T-cell (primary cell): ENCODE measurements around the gene PTPRD. TPM values are rescaled to one million over a fixed set of nuclear protein-coding genes. Genes with fewer than 3 reads are reported as not detected.

Source experiments
- ATAC-seq, 4 experiments: fragments of 200-7000 bp in 3 of 4; fragments of 150-1000 bp in 1 of 4; cut with Tn5 transposase; replicated peaks in 1 of 4; 1 replicate in 3 of 4; 2 replicates in 1 of 4; pipeline ENCODE4 v1.10.0; 2021; ENCODE audit warnings: moderate library complexity in 3 of 4, mild to moderate bottlenecking in 2 of 4, moderate number of reproducible peaks in 1 of 4
- CTCF ChIA-PET, 2 donors: fragments of 300-600 bp; sonication (Branson Sonifier 250); formaldehyde crosslinking; loops; one replicate each; lab custom pipeline; 2022; ENCODE audit warnings: antibody characterized with exemption in 2 of 2; lab: Charles Lee
- POLR2A ChIA-PET, 2 donors: fragments of 300-600 bp; sonication (Branson Sonifier 250); formaldehyde crosslinking; loops; one replicate each; lab custom pipeline; 2022; ENCODE audit warnings: antibody characterized with exemption in 2 of 2; lab: Charles Lee
- DNase-seq, 35 experiments: peaks; one replicate each; pipeline versions ENCODE4 v3.0.0 to v3.0.0-alpha.2; 2013 to 2023
- H3K27ac ChIP-seq: one replicate; pipeline ENCODE4 v1.5.1; 2013; ENCODE audit warnings: low read length
- H3K27me3 ChIP-seq, 2 experiments: replicated peaks in 1 of 2; 1 replicate in 1 of 2; 2 replicates in 1 of 2; pipeline versions ENCODE4 v1.6.1 to v1.7.0; 2013; ENCODE audit warnings: low read length in 1 of 2, mixed read lengths in 1 of 2; ENCODE audit not compliant: control insufficient read depth in 2 of 2, insufficient read depth in 2 of 2; ENCODE audit errors: extremely low read depth in 1 of 2
- H3K36me3 ChIP-seq, 2 donors: 1 replicate in 1 of 2; 2 replicates in 1 of 2; pipeline versions ENCODE4 v1.6.1 to v1.7.0; 2013; ENCODE audit warnings: low read length in 1 of 2; ENCODE audit not compliant: control insufficient read depth in 2 of 2, insufficient read depth in 1 of 2; ENCODE audit errors: extremely low read depth in 1 of 2
- H3K4me1 ChIP-seq, 2 experiments: 1 replicate in 1 of 2; 2 replicates in 1 of 2; pipeline versions ENCODE4 v1.6.1 to v1.7.0; 2013; ENCODE audit warnings: low read length in 2 of 2, mixed read lengths in 1 of 2; ENCODE audit not compliant: insufficient read depth in 2 of 2, control insufficient read depth in 1 of 2; ENCODE audit errors: extremely low read depth in 1 of 2
- H3K4me3 ChIP-seq, 2 donors: 1 replicate in 1 of 2; 2 replicates in 1 of 2; pipeline versions ENCODE4 v1.5.1 to v1.7.0; 2013; ENCODE audit warnings: mild to moderate bottlenecking in 2 of 2, low read length in 1 of 2, moderate library complexity in 1 of 2; ENCODE audit not compliant: control insufficient read depth in 1 of 2; ENCODE audit errors: extremely low read depth in 1 of 2
- H3K9me3 ChIP-seq: 2 replicates; pipeline ENCODE4 v1.7.0; 2013
- H3K27ac Mint-ChIP-seq, 2 donors: one replicate each; pipeline ENCODE4 v1.8.0; 2020 to 2021; ENCODE audit warnings: mild to moderate bottlenecking in 2 of 2, mixed read lengths in 2 of 2
- H3K27me3 Mint-ChIP-seq, 2 donors: one replicate each; pipeline ENCODE4 v1.8.0; 2021 to 2022; ENCODE audit warnings: mixed read lengths in 2 of 2
- H3K36me3 Mint-ChIP-seq: one replicate; pipeline ENCODE4 v1.8.0; 2021; ENCODE audit warnings: mixed read lengths
- H3K4me1 Mint-ChIP-seq, 3 donors: one replicate each; pipeline ENCODE4 v1.8.0; 2020 to 2022; ENCODE audit warnings: mixed read lengths in 3 of 3, mild to moderate bottlenecking in 1 of 3
- H3K4me3 Mint-ChIP-seq, 3 donors: one replicate each; pipeline ENCODE4 v1.8.0; 2020 to 2022; ENCODE audit warnings: mild to moderate bottlenecking in 3 of 3, mixed read lengths in 3 of 3, moderate library complexity in 3 of 3
- H3K9me3 Mint-ChIP-seq, 3 donors: one replicate each; pipeline ENCODE4 v1.8.0; 2020 to 2022; ENCODE audit warnings: mixed read lengths in 3 of 3
- WGBS: methylation state at CpG from one replicate; pipeline ENCODE4 v1.1.5; 2013; ENCODE audit warnings: missing lambda C conversion rate; ENCODE audit not compliant: insufficient coverage; 5-methylcytosine and 5-hydroxymethylcytosine counted together
- total RNA-seq, 35 experiments: library from RNA in 6 of 35; stranded (reverse) in 6 of 35; fragments of 120-200 nt in 1 of 35; gene quantifications; one replicate each; pipeline versions ENCODE4 v1.2.1 to v1.2.4 and lab custom pipeline; 2013 to 2026

Gene PTPRD
- under 1 TPM in 3 of 5 donors, not detected in 2; 0.13 to 0.61 (median 0.38) TPM for total RNA-seq
- 0.22 TPM for total RNA-seq (2013)
- total RNA-seq (lab: John Stamatoyannopoulos, UW), result 0 to 0.68 (median 0.06) reads per million in 29 experiments

DNA sequence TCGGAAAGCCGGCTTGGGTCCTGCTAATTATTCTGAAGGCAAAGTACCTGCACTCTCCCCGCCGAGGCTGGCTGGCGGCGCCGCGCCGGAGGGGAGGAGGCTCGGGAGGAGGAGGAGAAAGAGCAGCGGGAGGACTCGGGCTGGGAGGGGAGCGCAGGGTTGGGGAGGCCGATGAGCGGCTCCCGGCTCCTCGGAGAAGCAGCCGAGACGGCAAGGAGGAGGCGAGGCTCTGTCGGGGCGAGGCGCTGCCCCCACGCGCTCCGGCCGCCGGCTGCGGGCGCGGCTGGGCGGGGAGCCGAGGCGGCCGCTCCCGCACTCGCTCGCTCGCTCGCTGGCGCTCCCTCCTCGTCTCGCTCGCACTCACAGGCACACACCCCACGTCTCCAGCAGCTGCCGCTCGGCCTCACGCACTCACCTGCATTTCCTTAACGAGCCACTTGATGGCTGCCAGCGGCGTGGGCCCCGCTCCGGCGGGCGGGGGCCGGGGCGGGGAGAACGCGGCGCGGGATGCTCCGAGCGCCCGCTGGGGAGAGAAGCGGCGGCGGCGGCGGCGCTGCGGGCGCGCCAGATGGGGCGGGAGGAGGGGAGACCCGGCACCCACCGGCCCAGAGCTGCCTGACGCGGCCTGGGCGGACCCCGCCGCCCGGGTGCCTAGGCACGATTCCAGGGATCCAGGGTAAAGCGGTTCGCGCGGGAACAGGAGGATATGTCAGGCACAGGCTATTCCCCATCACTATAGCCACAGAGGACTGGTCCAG, at the start of gene PTPRD:
TSS of gene PTPRD (minus strand) at position 362 of the 758 bp plus-strand sequence.
- ChIA-PET CTCF (no interaction called here), POLR2A (no interaction called here)
- peak within 1 kb of the TSS in 1 of 2 donors; percentile 38 for H3K4me3 ChIP-seq
- ATAC-seq (peak in 1 of 4 experiments; percentile 15), DNase-seq (no peak)
- Mint-ChIP-seq H3K4me3 (peak within 1 kb of the TSS in 1 of 3 donors; percentile 37), H3K9me3 (peaks cover 4 to 13% (median 8%) of the 10 kb centered on the region in 3 donors), H3K27me3 (peaks cover 25 to 32% of the 10 kb centered on the region in 2 donors), H3K27ac (peak within 1 kb of the TSS in 1 of 2 donors; percentile 77), H3K4me1 (peaks cover 0 to 6% (median 5%) of the 10 kb centered on the region in 3 donors), H3K36me3 (no peaks in the 10 kb centered on the region)
- H3K4me1 ChIP-seq, result peaks cover 0 to 3% of the 10 kb centered on the region in 2 experiments
- no peaks in the 10 kb centered on the region for H3K36me3 ChIP-seq
- 3% methylated on average over 78 of the region's 87 CpGs for WGBS
- no peak within 1 kb of the TSS for H3K27ac ChIP-seq
- H3K27me3 ChIP-seq, result peaks cover 6 to 13% of the 10 kb centered on the region in 2 experiments
- no peaks in the 10 kb centered on the region for H3K9me3 ChIP-seq

DNA sequence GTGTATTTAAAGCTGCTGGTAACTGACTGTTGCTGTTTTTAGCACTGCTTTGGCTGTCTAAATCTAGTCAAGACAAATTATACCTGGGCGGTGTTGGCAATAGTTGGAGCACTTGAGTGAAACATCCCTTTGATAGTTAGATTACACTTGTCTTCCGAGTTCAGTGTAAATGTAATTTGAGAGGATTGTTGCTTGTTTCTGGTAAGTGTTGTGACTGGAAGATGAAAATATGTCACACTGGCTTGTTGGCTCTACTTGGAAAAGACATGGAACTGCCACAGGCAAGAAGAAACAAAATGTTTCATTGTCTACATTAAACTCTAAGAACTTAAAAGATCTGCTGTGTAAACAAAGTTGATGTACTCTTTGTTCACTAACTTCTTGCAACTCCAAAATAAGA, 49.2 kb upstream of the PTPRD start:
- no peak overlapping the region for H3K27ac Mint-ChIP-seq
- WGBS, result 86% methylated on average over 1 of the region's 2 CpGs
- ChIA-PET CTCF (no interaction called here), POLR2A (no interaction called here)
- no peaks in the 10 kb centered on the region for H3K4me1 Mint-ChIP-seq
- H3K36me3 ChIP-seq, result no peaks in the 10 kb centered on the region
- ATAC-seq, result no peak
- no peak overlapping the region for H3K4me3 Mint-ChIP-seq
- no peak for DNase-seq
- no peaks in the 10 kb centered on the region for H3K4me1 ChIP-seq
- no peak overlapping the region for H3K27ac ChIP-seq
- H3K27me3 Mint-ChIP-seq, result no peaks in the 10 kb centered on the region
- H3K27me3 ChIP-seq, result no peaks in the 10 kb centered on the region
- H3K9me3 Mint-ChIP-seq, result peaks cover 11 to 24% (median 13%) of the 10 kb centered on the region in 3 donors
- H3K36me3 Mint-ChIP-seq, result no peaks in the 10 kb centered on the region
- H3K9me3 ChIP-seq, result no peaks in the 10 kb centered on the region
- H3K4me3 ChIP-seq, result no peak overlapping the region

DNA sequence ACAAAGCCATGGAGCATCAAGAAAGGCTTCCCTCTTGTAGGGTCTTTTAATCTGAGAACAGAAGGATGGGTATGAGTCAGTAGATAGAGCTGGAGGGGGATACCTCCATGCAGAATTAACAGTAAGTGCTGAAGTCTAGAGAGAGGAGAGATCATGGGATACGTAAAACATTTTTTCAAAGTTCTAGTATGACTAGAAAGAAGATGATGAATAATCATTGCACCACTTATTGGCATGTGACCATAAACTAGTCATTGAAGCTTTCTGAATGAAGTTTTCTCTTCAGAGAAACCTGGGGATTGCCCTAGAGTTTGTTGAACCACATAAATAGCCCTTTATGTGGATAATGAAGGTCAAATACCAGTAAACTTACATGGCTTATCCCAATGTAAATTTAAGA, 48.6 kb upstream of the PTPRD start:
- H3K27me3 Mint-ChIP-seq, result no peaks in the 10 kb centered on the region
- WGBS, result 80% methylated on average over 1 of the region's 1 CpG

DNA sequence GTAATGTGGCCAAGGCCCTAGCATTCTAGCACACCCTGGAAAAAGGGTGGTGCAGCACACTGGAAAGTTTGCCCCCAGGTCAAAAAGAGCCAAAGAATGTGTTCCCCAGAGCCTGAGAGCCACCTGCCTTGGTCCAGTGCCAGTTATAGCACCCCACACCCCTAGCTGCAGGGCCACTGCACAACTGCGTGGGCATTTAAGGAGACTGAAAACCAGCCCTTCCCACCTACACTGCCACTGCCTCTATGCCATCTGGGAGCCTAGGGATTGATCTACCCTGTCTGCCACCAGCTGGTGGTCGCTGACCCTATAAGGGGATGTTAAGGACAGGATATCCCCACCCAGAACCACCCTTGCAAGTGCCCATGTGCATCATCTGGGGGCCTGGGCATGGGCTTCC, 38.2 kb upstream of the PTPRD start:
- Mint-ChIP-seq H3K27ac (no peak overlapping the region), H3K36me3 (no peaks in the 10 kb centered on the region), H3K9me3 (peaks cover 15 to 42% (median 27%) of the 10 kb centered on the region in 3 donors)

More for the DNA sequence above, 48.6 kb upstream of the PTPRD start:
- ChIA-PET POLR2A (no interaction called here), CTCF (interaction anchor here in 1 of 2 donors (0.6 kb wide), 2 partner anchors 719 to 1397 kb away, joined by 4 read pairs; no protein-coding TSS in a partner anchor)
- Mint-ChIP-seq H3K4me3 (no peak overlapping the region), H3K36me3 (no peaks in the 10 kb centered on the region), H3K9me3 (peaks cover 13 to 29% (median 14%) of the 10 kb centered on the region in 3 donors), H3K4me1 (no peaks in the 10 kb centered on the region), H3K27ac (no peak overlapping the region)
- ATAC-seq, result no peak
- H3K4me1 ChIP-seq, result no peaks in the 10 kb centered on the region
- DNase-seq, result no peak
- no peaks in the 10 kb centered on the region for H3K27me3 ChIP-seq
- no peak overlapping the region for H3K4me3 ChIP-seq
- H3K9me3 ChIP-seq, result no peaks in the 10 kb centered on the region
- H3K27ac ChIP-seq, result no peak overlapping the region
- H3K36me3 ChIP-seq, result no peaks in the 10 kb centered on the region

DNA sequence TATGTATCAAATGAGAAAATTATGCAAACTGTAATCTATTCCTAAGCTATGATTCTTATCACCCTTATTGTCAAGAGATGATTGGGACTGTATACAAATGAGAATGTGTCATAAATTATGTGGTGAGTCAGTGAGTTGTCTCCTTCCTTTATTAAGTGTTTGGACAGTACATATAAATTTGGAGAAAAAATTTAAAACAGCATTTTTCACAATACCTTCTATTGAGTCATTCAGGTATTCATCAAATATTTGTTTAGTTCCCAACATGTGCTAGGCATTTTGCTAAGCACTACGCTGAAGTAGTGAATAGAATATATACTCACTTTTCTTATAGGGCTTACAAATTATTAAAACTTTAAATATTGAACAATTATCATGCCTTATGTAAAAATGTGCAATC, 36.3 kb upstream of the PTPRD start:
- Mint-ChIP-seq H3K4me3 (no peak overlapping the region), H3K36me3 (no peaks in the 10 kb centered on the region), H3K9me3 (peaks cover 17 to 29% (median 24%) of the 10 kb centered on the region in 3 donors), H3K4me1 (no peaks in the 10 kb centered on the region), H3K27me3 (no peaks in the 10 kb centered on the region), H3K27ac (no peak overlapping the region)
- Histone ChIP-seq H3K9me3 (no peaks in the 10 kb centered on the region), H3K27me3 (no peaks in the 10 kb centered on the region), H3K27ac (no peak overlapping the region), H3K36me3 (no peaks in the 10 kb centered on the region), H3K4me1 (no peaks in the 10 kb centered on the region), H3K4me3 (no peak overlapping the region)
- ATAC-seq (no peak), DNase-seq (no peak)
- POLR2A ChIA-PET, result no interaction called here
- WGBS, result no CpG with 5 or more reads among the region's 1 CpG
- CTCF ChIA-PET, result no interaction called here

More for the DNA sequence above, 38.2 kb upstream of the PTPRD start:
- no peak overlapping the region for H3K4me3 Mint-ChIP-seq
- no peak for DNase-seq
- Histone ChIP-seq H3K27me3 (no peaks in the 10 kb centered on the region), H3K9me3 (no peaks in the 10 kb centered on the region), H3K36me3 (no peaks in the 10 kb centered on the region), H3K27ac (no peak overlapping the region), H3K4me3 (no peak overlapping the region), H3K4me1 (no peaks in the 10 kb centered on the region)
- CTCF ChIA-PET, result no interaction called here
- H3K4me1 Mint-ChIP-seq, result no peaks in the 10 kb centered on the region
- WGBS, result no CpG with 5 or more reads among the region's 2 CpGs
- POLR2A ChIA-PET, result no interaction called here
- ATAC-seq, result no peak
- H3K27me3 Mint-ChIP-seq, result no peaks in the 10 kb centered on the region

DNA sequence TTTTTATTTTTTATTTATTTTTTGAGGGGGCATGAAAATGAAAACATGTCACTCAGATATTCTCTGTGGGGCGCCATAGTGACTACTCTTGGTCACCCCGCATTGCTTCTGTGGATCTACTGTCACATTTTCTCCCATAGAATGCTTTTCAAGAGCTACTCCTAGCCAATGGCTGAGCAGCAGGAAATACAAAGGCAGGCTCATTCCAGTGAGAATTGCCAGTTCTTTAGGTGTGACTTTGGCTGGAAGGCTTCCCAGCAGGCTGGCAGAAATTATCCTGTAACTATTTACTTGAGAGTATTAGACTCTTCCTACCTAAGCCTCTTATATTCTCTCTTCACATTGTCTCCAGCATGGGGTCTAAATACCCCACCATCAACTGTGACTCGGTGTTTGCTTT, 21.0 kb upstream of the PTPRD start:
- Histone ChIP-seq H3K9me3 (no peaks in the 10 kb centered on the region), H3K27ac (no peak overlapping the region), H3K4me3 (no peak overlapping the region), H3K4me1 (no peaks in the 10 kb centered on the region), H3K36me3 (no peaks in the 10 kb centered on the region), H3K27me3 (no peaks in the 10 kb centered on the region)
- Mint-ChIP-seq H3K27ac (no peak overlapping the region), H3K4me1 (no peaks in the 10 kb centered on the region), H3K27me3 (no peaks in the 10 kb centered on the region), H3K9me3 (peaks cover 0 to 21% (median 16%) of the 10 kb centered on the region in 3 donors), H3K4me3 (no peak overlapping the region), H3K36me3 (no peaks in the 10 kb centered on the region)
- WGBS, result 67% methylated on average over 2 of the region's 3 CpGs
- DNase-seq (no peak), ATAC-seq (no peak)
- ChIA-PET CTCF (no interaction called here), POLR2A (no interaction called here)
